Measurements from ENCODE around the gene GTF3A. TPM values are rescaled to one million over a fixed set of nuclear protein-coding genes. Genes with fewer than 3 reads are reported as not detected.

Gene GTF3A
- total and polyA plus RNA-seq, 9 of the 15 experiments (the other 6 are each of a cell fraction or from before 2014, with no cell fraction given): 47.5 to 303 (median 174) TPM

DNA sequence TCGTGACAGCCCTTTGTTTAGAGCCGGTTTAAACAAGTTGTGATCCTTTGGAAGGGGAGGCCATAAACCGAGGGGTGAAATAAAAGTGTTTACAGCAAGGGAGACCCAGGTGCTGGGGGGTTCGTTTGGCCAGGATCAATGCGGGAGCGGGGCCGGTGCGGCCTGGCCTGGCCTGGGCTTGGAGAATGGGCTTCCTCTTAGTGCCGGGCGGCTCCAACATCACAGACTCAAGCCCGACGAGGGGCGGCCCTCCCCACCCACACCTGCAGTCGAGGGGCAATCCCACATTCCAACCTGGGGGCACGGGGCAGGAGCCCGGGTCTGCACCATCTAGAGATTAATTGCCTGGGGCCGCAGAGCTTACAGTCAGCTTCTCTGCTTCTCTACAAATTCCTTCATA is 42.8 kb upstream of the GTF3A start (continued):
- TF ChIP-seq ZNF197 (CRISPR knock-in tag; IDR thresholded peaks at IDR 0.05; ENCODE audit: low read depth): no peak
- no peak for TF ChIP-seq GATA2 (CRISPR knock-in tag; IDR thresholded peaks at IDR 0.05)

DNA sequence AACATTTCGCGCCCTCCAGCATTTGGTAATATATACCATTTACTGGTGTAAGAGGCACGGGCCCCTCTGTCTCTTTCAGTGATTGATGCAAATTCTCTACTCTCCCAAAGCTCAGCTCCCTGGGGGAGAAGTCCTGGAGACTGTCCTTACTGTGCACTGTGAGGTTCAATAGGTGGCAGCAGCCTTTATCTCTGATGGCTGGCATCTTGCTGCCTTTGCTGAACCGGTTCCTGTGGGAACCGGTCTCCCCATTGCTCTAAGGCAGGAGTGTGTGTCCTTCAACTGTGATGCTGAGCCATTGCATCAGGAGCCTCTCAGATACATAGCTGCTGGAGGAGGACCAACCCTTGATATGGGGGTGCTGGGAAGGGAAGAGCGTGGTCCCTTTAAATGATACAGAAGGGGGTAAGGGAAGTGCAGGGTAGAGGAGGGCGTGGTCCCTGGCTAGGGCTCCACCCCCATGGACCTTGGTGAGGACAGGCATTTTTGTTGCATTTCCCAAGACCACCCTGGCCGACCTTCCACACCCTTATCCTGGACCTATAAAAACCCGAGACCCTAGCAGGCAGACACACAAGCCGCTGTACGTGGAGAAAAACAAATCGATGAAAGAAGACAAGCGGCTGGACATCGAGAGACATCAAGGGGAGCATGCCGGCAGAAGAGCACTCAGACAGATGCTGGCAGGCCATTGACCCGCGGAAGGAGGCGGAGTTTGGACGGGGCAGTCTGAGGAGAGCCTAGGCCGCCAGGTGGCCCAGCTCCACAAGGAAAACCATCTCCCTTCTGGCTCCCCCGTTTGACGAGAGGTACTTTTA is 41.1 kb upstream of the GTF3A start:
- no peaks in the 10 kb centered on the region for H3K9me1 ChIP-seq (ENCODE audit: control insufficient read depth, insufficient read depth, low read length)
- ATAC-seq (peak; percentile 84), FAIRE-seq (no peak), DNase-seq (ENCODE audit: extremely low read depth in 1 of 4, low spot score in 3 of 4) (peak in 3 of 4 experiments; percentile 12 to 39 (median 24))
- H3K4me3 ChIP-seq: no peak overlapping the region
- H2AFZ ChIP-seq (ENCODE audit: low read depth, low read length): peak overlapping the region; percentile 59; the same call in 1 of the 2 replicates
- no peaks in the 10 kb centered on the region for H4K20me1 ChIP-seq (replicated peaks; ENCODE audit: control insufficient read depth, insufficient read depth, low read length)
- CTCF ChIA-PET (ENCODE audit: low intra/inter-chr PET ratio): interaction anchor here (1.1 kb wide), 1 partner anchor 601 kb away, joined by 3 read pairs; no protein-coding TSS in a partner anchor
- POLR2A ChIA-PET: interaction anchor here (1.0 kb wide), 1 partner anchor 44 kb away, joined by 3 read pairs; no protein-coding TSS in a partner anchor
- H3K27me3 ChIP-seq (ENCODE audit: control insufficient read depth in 2 of 2, insufficient read depth in 2 of 2, low read length in 2 of 2): peaks cover 9 to 16% of the 10 kb centered on the region in 2 experiments; a peak in 2 of 5 replicates
- H3K4me1 ChIP-seq (replicated peaks in 1 of 2; ENCODE audit: control insufficient read depth in 2 of 2, insufficient read depth in 2 of 2, low read length in 2 of 2): no peaks in the 10 kb centered on the region; a peak in 1 of 5 replicates
- WGBS (ENCODE audit: insufficient coverage, low coverage, missing lambda C conversion rate): 12% methylated on average over 17 of the region's 22 CpGs
- in situ Hi-C loops (cut with MboI) (loop anchor here (5.0 kb wide), 1 partner anchor 444 kb away; no protein-coding TSS in a partner anchor), intact Hi-C loops (cut with micrococcal nuclease) (loop anchor here (5.0 kb wide), 1 partner anchor 149 kb away; no protein-coding TSS in a partner anchor)
- H3K9me3 ChIP-seq (replicated peaks; ENCODE audit: control insufficient read depth, insufficient read depth, low read depth, low read length): no peaks in the 10 kb centered on the region
- no TSS peak for BruUV-seq (replicated peaks)
- H3K4me2 ChIP-seq (ENCODE audit: insufficient read depth, low read length): peak overlapping the region; percentile 36
- no peak overlapping the region for H3K9ac ChIP-seq (ENCODE audit: insufficient read depth in 1 of 2, low read depth in 2 of 2, low read length in 2 of 2)
- H3K79me2 ChIP-seq (ENCODE audit: control insufficient read depth, insufficient read depth, low read length): no peaks in the 10 kb centered on the region
- H3K36me3 ChIP-seq (ENCODE audit: control insufficient read depth, insufficient read depth, low read length): no peaks in the 10 kb centered on the region
- H3K27ac ChIP-seq (ENCODE audit: extremely low read depth, low read depth, low read length): no peak overlapping the region
- TF ChIP-seq FIP1L1 (IDR thresholded peaks at IDR 0.05; ENCODE audit: low read depth, low read length, poor library complexity, severe bottlenecking) (no peak), ELF1 (tag; IDR thresholded peaks at IDR 0.05) (no peak), CBX5 (IDR thresholded peaks at IDR 0.05; ENCODE audit: borderline replicate concordance, low read depth) (no peak), ZNF551 (CRISPR knock-in tag; IDR thresholded peaks at IDR 0.05) (no peak), WHSC1 (IDR thresholded peaks at IDR 0.05; ENCODE audit: low read length) (no peak), ZNF282 (CRISPR knock-in tag; IDR thresholded peaks at IDR 0.05) (no peak), KHSRP (IDR thresholded peaks at IDR 0.05) (no peak), ZBTB17 (CRISPR knock-in tag; IDR thresholded peaks at IDR 0.05) (no peak), CREM (IDR thresholded peaks at IDR 0.05; ENCODE audit: low read depth) (no peak)
- TF ChIP-seq, protein P1, sequence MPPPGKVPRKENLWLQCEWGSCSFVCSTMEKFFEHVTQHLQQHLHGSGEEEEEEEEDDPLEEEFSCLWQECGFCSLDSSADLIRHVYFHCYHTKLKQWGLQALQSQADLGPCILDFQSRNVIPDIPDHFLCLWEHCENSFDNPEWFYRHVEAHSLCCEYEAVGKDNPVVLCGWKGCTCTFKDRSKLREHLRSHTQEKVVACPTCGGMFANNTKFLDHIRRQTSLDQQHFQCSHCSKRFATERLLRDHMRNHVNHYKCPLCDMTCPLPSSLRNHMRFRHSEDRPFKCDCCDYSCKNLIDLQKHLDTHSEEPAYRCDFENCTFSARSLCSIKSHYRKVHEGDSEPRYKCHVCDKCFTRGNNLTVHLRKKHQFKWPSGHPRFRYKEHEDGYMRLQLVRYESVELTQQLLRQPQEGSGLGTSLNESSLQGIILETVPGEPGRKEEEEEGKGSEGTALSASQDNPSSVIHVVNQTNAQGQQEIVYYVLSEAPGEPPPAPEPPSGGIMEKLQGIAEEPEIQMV (tag; conservative IDR thresholded peaks at IDR 0.05; ENCODE audit: low read depth): peak; percentile 68; the same call in 1 of the 2 replicates
- TF ChIP-seq, protein P2, sequence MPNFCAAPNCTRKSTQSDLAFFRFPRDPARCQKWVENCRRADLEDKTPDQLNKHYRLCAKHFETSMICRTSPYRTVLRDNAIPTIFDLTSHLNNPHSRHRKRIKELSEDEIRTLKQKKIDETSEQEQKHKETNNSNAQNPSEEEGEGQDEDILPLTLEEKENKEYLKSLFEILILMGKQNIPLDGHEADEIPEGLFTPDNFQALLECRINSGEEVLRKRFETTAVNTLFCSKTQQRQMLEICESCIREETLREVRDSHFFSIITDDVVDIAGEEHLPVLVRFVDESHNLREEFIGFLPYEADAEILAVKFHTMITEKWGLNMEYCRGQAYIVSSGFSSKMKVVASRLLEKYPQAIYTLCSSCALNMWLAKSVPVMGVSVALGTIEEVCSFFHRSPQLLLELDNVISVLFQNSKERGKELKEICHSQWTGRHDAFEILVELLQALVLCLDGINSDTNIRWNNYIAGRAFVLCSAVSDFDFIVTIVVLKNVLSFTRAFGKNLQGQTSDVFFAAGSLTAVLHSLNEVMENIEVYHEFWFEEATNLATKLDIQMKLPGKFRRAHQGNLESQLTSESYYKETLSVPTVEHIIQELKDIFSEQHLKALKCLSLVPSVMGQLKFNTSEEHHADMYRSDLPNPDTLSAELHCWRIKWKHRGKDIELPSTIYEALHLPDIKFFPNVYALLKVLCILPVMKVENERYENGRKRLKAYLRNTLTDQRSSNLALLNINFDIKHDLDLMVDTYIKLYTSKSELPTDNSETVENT (CRISPR knock-in tag; IDR thresholded peaks at IDR 0.05): no peak
- TF ChIP-seq, protein P3, sequence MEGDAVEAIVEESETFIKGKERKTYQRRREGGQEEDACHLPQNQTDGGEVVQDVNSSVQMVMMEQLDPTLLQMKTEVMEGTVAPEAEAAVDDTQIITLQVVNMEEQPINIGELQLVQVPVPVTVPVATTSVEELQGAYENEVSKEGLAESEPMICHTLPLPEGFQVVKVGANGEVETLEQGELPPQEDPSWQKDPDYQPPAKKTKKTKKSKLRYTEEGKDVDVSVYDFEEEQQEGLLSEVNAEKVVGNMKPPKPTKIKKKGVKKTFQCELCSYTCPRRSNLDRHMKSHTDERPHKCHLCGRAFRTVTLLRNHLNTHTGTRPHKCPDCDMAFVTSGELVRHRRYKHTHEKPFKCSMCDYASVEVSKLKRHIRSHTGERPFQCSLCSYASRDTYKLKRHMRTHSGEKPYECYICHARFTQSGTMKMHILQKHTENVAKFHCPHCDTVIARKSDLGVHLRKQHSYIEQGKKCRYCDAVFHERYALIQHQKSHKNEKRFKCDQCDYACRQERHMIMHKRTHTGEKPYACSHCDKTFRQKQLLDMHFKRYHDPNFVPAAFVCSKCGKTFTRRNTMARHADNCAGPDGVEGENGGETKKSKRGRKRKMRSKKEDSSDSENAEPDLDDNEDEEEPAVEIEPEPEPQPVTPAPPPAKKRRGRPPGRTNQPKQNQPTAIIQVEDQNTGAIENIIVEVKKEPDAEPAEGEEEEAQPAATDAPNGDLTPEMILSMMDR (IDR thresholded peaks at IDR 0.05 in 2 of 3, conservative IDR thresholded peaks at IDR 0.05 in 1 of 3; ENCODE audit: insufficient read depth in 2 of 3, low read depth in 1 of 3, low read length in 3 of 3): peak; percentile 27 to 43 (median 40); a peak in 4 of 6 replicates

Measured in K562 (cell line).